H9 (cell line): Measurements from ENCODE around the gene CYBB. TPM values are rescaled to one million over a fixed set of nuclear protein-coding genes. Genes with fewer than 3 reads are reported as not detected.

ENCODE experiments used
- DNase-seq: peaks from one replicate; pipeline ENCODE4 v3.0.0-alpha.2; 2017
- H2AFZ ChIP-seq: one replicate; pipeline ENCODE4 v1.6.1; 2013; ENCODE audit warnings: mild to moderate bottlenecking, low read length, control low read depth, moderate library complexity
- H2AK5ac ChIP-seq: 2 replicates; pipeline ENCODE4 v1.6.1; 2013; ENCODE audit warnings: low read length, control low read depth, mixed read lengths; ENCODE audit not compliant: insufficient read length
- H2BK120ac ChIP-seq: one replicate; pipeline ENCODE4 v1.6.1; 2013; ENCODE audit warnings: low read depth, mild to moderate bottlenecking, low read length, control low read depth, inconsistent platforms; ENCODE audit not compliant: poor library complexity, severe bottlenecking
- H2BK12ac ChIP-seq: 2 replicates; pipeline ENCODE4 v1.6.1; 2013; ENCODE audit warnings: low read length, control low read depth, mixed read lengths, low read depth; ENCODE audit not compliant: insufficient read length
- H2BK15ac ChIP-seq: 2 replicates; pipeline ENCODE4 v1.6.1; 2013; ENCODE audit warnings: low read depth, low read length, control low read depth
- H2BK20ac ChIP-seq: one replicate; pipeline ENCODE4 v1.6.1; 2013; ENCODE audit warnings: low read depth, mild to moderate bottlenecking, low read length, control low read depth, inconsistent platforms; ENCODE audit not compliant: poor library complexity, severe bottlenecking
- H2BK5ac ChIP-seq: 2 replicates; pipeline ENCODE4 v1.6.1; 2013; ENCODE audit warnings: low read length, control low read depth, mixed read lengths; ENCODE audit not compliant: insufficient read length
- H3K14ac ChIP-seq: 2 replicates; pipeline ENCODE4 v1.6.1; 2013; ENCODE audit warnings: low read length, control low read depth; ENCODE audit not compliant: insufficient read depth
- H3K18ac ChIP-seq: 2 replicates; pipeline ENCODE4 v1.6.1; 2013; ENCODE audit warnings: low read depth, mild to moderate bottlenecking, mixed read lengths, low read length, control low read depth; ENCODE audit not compliant: insufficient read length
- H3K23ac ChIP-seq: 2 replicates; pipeline ENCODE4 v1.6.1; 2013; ENCODE audit warnings: low read length, control low read depth, mixed read lengths, low read depth; ENCODE audit not compliant: insufficient read length
- H3K23me2 ChIP-seq: 2 replicates; pipeline ENCODE4 v1.6.1; 2013; ENCODE audit warnings: low read depth, mild to moderate bottlenecking, mixed read lengths, low read length, control low read depth; ENCODE audit not compliant: insufficient read length, poor library complexity, severe bottlenecking
- H3K27ac ChIP-seq: 2 replicates; pipeline ENCODE4 v1.5.1; 2013; ENCODE audit warnings: low read length, control low read depth, mixed read lengths, low read depth; ENCODE audit not compliant: insufficient read length
- H3K27me3 ChIP-seq: 2 replicates; pipeline ENCODE4 v1.6.1; 2013; ENCODE audit warnings: low read length, control low read depth, inconsistent platforms; ENCODE audit not compliant: insufficient read depth
- H3K4ac ChIP-seq: 2 replicates; pipeline ENCODE4 v1.6.1; 2013; ENCODE audit warnings: low read depth, mild to moderate bottlenecking, control low read depth, inconsistent platforms, low read length, moderate library complexity
- H3K4me1 ChIP-seq: 2 replicates; pipeline ENCODE4 v1.6.1; 2013; ENCODE audit warnings: low read length, control low read depth, inconsistent platforms; ENCODE audit not compliant: insufficient read depth
- H3K4me2 ChIP-seq: 2 replicates; pipeline ENCODE4 v1.6.1; 2013; ENCODE audit warnings: low read length, control low read depth, mixed read lengths; ENCODE audit not compliant: insufficient read length, insufficient read depth
- H3K56ac ChIP-seq: 2 replicates; pipeline ENCODE4 v1.6.1; 2013; ENCODE audit warnings: low read depth, mild to moderate bottlenecking, mixed read lengths, low read length, control low read depth; ENCODE audit not compliant: insufficient read length
- H3K79me1 ChIP-seq: 2 replicates; pipeline ENCODE4 v1.6.1; 2013; ENCODE audit warnings: low read depth, mild to moderate bottlenecking, moderate library complexity, low read length, control low read depth, inconsistent platforms; ENCODE audit not compliant: insufficient read depth, poor library complexity, severe bottlenecking
- H3K79me2 ChIP-seq: 2 replicates; pipeline ENCODE4 v1.6.1; 2013; ENCODE audit warnings: low read length, control low read depth, inconsistent platforms; ENCODE audit not compliant: insufficient read depth
- H3K9ac ChIP-seq: 2 replicates; pipeline ENCODE4 v1.6.1; 2013; ENCODE audit warnings: low read length, control low read depth, mixed read lengths; ENCODE audit not compliant: insufficient read length; ENCODE audit errors: extremely low read depth
- H3K9me3 ChIP-seq: one replicate; pipeline ENCODE4 v1.6.1; 2013; ENCODE audit warnings: low read depth, low read length, inconsistent platforms; ENCODE audit not compliant: control insufficient read depth
- H3T11ph ChIP-seq: one replicate; pipeline ENCODE4 v1.6.1; 2013; ENCODE audit warnings: mild to moderate bottlenecking, low read length, control low read depth, inconsistent platforms
- H4K20me1 ChIP-seq: one replicate; pipeline ENCODE4 v1.6.1; 2013; ENCODE audit not compliant: control insufficient read depth, insufficient read length, insufficient read depth
- H4K5ac ChIP-seq: 2 replicates; pipeline ENCODE4 v1.6.1; 2013; ENCODE audit warnings: low read depth, mild to moderate bottlenecking, mixed read lengths, low read length, control low read depth; ENCODE audit not compliant: insufficient read length
- H4K8ac ChIP-seq: replicated peaks from 2 replicates; pipeline ENCODE4 v1.6.1; 2013; ENCODE audit warnings: low read length, control low read depth, mixed read lengths, low read depth; ENCODE audit not compliant: insufficient read length
- H4K91ac ChIP-seq: 2 replicates; pipeline ENCODE4 v1.6.1; 2013; ENCODE audit warnings: low read depth, mild to moderate bottlenecking, moderate library complexity, mixed read lengths, low read length, control low read depth; ENCODE audit not compliant: insufficient read length
- H3K27ac Mint-ChIP-seq, 3 experiments: 2 replicates in 2 of 3; 3 replicates in 1 of 3; pipeline ENCODE4 v1.8.0; 2020 to 2021; ENCODE audit warnings: mixed read lengths in 3 of 3, mild to moderate bottlenecking in 1 of 3, moderate library complexity in 1 of 3
- H3K27me3 Mint-ChIP-seq: 2 replicates; pipeline ENCODE4 v1.8.0; 2021; ENCODE audit warnings: low read depth, mild to moderate bottlenecking, moderate library complexity, mixed read lengths
- H3K36me3 Mint-ChIP-seq, 3 experiments: 2 replicates in 2 of 3; 3 replicates in 1 of 3; pipeline ENCODE4 v1.8.0; 2020 to 2021; ENCODE audit warnings: low read depth in 3 of 3, mixed read lengths in 3 of 3; ENCODE audit not compliant: insufficient read depth in 1 of 3
- H3K4me1 Mint-ChIP-seq, 2 experiments: 2 replicates each; pipeline ENCODE4 v1.8.0; 2020; ENCODE audit warnings: mixed read lengths in 2 of 2
- H3K4me3 Mint-ChIP-seq, 2 experiments: 2 replicates in 1 of 2; 3 replicates in 1 of 2; pipeline ENCODE4 v1.8.0; 2020 to 2021; ENCODE audit warnings: mild to moderate bottlenecking in 2 of 2, mixed read lengths in 2 of 2, moderate library complexity in 1 of 2
- H3K9me3 Mint-ChIP-seq, 2 experiments: 2 replicates in 1 of 2; 3 replicates in 1 of 2; pipeline ENCODE4 v1.8.0; 2020; ENCODE audit warnings: mild to moderate bottlenecking in 2 of 2, mixed read lengths in 2 of 2, moderate library complexity in 1 of 2
- WGBS: extraction: QIAGEN DNeasy Blood & Tissue Kit; methylation state at CpG from one replicate; pipeline ENCODE4 v1.1.7; 2013; ENCODE audit warnings: missing lambda C conversion rate, low lambda C conversion rate, mixed read lengths; ENCODE audit not compliant: insufficient read length; ENCODE audit errors: extremely low coverage; 5-methylcytosine and 5-hydroxymethylcytosine counted together
- total RNA-seq: library from RNA; stranded (reverse); gene quantifications from 2 replicates; pipeline ENCODE4 v1.2.1, GENCODE V29; 2021
- TF ChIP-seq, protein P1 (sequence below): fragments of 200-600 bp; sonication (generic); conservative IDR thresholded peaks from 3 replicates; pipeline ENCODE4 v1.8.0; 2021; ENCODE audit warnings: antibody characterized with exemption, mild to moderate bottlenecking

The CYBB gene
- total RNA-seq, 1 experiment from 2014 or later = 0.07 TPM

- Histone ChIP-seq H2BK12ac (no peak overlapping the region), H3K9ac (no peak overlapping the region), H3K23me2 (no peaks in the 10 kb centered on the region), H3K23ac (no peak overlapping the region), H3T11ph (no peak overlapping the region), H3K79me1 (no peaks in the 10 kb centered on the region), H3K27me3 (no peaks in the 10 kb centered on the region), H3K4me2 (no peak overlapping the region), H2AK5ac (no peak overlapping the region), H4K8ac (no peak overlapping the region), H3K56ac (no peak overlapping the region), H2AFZ (no peak overlapping the region), H3K9me3 (no peaks in the 10 kb centered on the region), H3K79me2 (no peaks in the 10 kb centered on the region), H3K27ac (no peak overlapping the region), H3K4ac (no peak overlapping the region), H2BK20ac (no peak overlapping the region), H3K4me1 (no peaks in the 10 kb centered on the region), H2BK120ac (no peak overlapping the region), H4K91ac (no peak overlapping the region), H4K20me1 (no peaks in the 10 kb centered on the region), H3K14ac (no peak overlapping the region), H2BK15ac (no peak overlapping the region), H2BK5ac (no peak overlapping the region), H3K18ac (no peak overlapping the region), H4K5ac (no peak overlapping the region)
- no peak overlapping the region for H3K4me3 Mint-ChIP-seq
- WGBS = no CpG with 5 or more reads among the region's 1 CpG
- no peak overlapping the region for H3K27ac Mint-ChIP-seq
- H3K27me3 Mint-ChIP-seq = no peaks in the 10 kb centered on the region
- peaks cover 47 to 52% of the 10 kb centered on the region in 2 experiments for H3K9me3 Mint-ChIP-seq
- H3K36me3 Mint-ChIP-seq = no peaks in the 10 kb centered on the region; a peak in 1 of 7 replicates
- H3K4me1 Mint-ChIP-seq = no peaks in the 10 kb centered on the region
- TF ChIP-seq, protein P1, sequence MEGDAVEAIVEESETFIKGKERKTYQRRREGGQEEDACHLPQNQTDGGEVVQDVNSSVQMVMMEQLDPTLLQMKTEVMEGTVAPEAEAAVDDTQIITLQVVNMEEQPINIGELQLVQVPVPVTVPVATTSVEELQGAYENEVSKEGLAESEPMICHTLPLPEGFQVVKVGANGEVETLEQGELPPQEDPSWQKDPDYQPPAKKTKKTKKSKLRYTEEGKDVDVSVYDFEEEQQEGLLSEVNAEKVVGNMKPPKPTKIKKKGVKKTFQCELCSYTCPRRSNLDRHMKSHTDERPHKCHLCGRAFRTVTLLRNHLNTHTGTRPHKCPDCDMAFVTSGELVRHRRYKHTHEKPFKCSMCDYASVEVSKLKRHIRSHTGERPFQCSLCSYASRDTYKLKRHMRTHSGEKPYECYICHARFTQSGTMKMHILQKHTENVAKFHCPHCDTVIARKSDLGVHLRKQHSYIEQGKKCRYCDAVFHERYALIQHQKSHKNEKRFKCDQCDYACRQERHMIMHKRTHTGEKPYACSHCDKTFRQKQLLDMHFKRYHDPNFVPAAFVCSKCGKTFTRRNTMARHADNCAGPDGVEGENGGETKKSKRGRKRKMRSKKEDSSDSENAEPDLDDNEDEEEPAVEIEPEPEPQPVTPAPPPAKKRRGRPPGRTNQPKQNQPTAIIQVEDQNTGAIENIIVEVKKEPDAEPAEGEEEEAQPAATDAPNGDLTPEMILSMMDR = no peak
- no peak for DNase-seq
These were observed 49.9 kb downstream of the CYBB start for GRCh38 chrX:37829721-37830120.
